ENCODE measurements around the gene PKN2. TPM values are rescaled to one million over a fixed set of nuclear protein-coding genes. Genes with fewer than 3 reads are reported as not detected.

Gene PKN2
- total RNA-seq, 1 experiment from 2014 or later = 32.5 TPM

- Histone ChIP-seq H2BK5ac (ENCODE audit: insufficient read length, low read length) (no peak overlapping the region), H3K18ac (ENCODE audit: insufficient read length, low read depth, low read length) (no peak overlapping the region), H3T11ph (ENCODE audit: low read length) (no peak overlapping the region), H3K27me3 (ENCODE audit: insufficient read depth, low read length) (no peaks in the 10 kb centered on the region), H3K9me3 (ENCODE audit: control insufficient read depth, low read depth, low read length) (no peaks in the 10 kb centered on the region), H3K27ac (ENCODE audit: insufficient read length, low read depth, low read length) (no peak overlapping the region), H2BK12ac (ENCODE audit: insufficient read length, low read depth, low read length) (no peak overlapping the region), H3K14ac (ENCODE audit: insufficient read depth, low read length) (no peak overlapping the region), H3K4me1 (ENCODE audit: insufficient read depth, low read length) (no peaks in the 10 kb centered on the region), H4K8ac (replicated peaks; ENCODE audit: insufficient read length, low read depth, low read length) (no peak overlapping the region), H3K4ac (ENCODE audit: low read depth, low read length) (no peak overlapping the region), H3K79me1 (ENCODE audit: insufficient read depth, low read depth, low read length, poor library complexity, severe bottlenecking) (peaks cover 2% of the 10 kb centered on the region), H4K91ac (ENCODE audit: insufficient read length, low read depth, low read length) (no peak overlapping the region), H3K9ac (ENCODE audit: extremely low read depth, insufficient read length, low read length) (no peak overlapping the region), H3K4me2 (ENCODE audit: insufficient read depth, insufficient read length, low read length) (no peak overlapping the region), H2BK20ac (ENCODE audit: low read depth, low read length, poor library complexity, severe bottlenecking) (no peak overlapping the region), H2BK15ac (ENCODE audit: low read depth, low read length) (no peak overlapping the region), H4K5ac (ENCODE audit: insufficient read length, low read depth, low read length) (no peak overlapping the region), H4K20me1 (ENCODE audit: control insufficient read depth, insufficient read depth, insufficient read length) (no peaks in the 10 kb centered on the region), H3K23me2 (ENCODE audit: insufficient read length, low read depth, low read length, poor library complexity, severe bottlenecking) (no peaks in the 10 kb centered on the region), H2BK120ac (ENCODE audit: low read depth, low read length, poor library complexity, severe bottlenecking) (no peak overlapping the region), H2AFZ (ENCODE audit: low read length) (no peak overlapping the region), H3K23ac (ENCODE audit: insufficient read length, low read depth, low read length) (no peak overlapping the region), H2AK5ac (ENCODE audit: insufficient read length, low read length) (no peak overlapping the region), H3K56ac (ENCODE audit: insufficient read length, low read depth, low read length) (no peak overlapping the region), H3K79me2 (ENCODE audit: insufficient read depth, low read length) (peaks cover 5% of the 10 kb centered on the region; the same call in 1 of the 2 replicates)
- TF ChIP-seq CTCF (conservative IDR thresholded peaks at IDR 0.05) = no peak
- Mint-ChIP-seq H3K27me3 (ENCODE audit: low read depth) (no peaks in the 10 kb centered on the region), H3K9me3 (no peaks in the 10 kb centered on the region), H3K4me1 (peaks cover 21 to 22% of the 10 kb centered on the region in 2 experiments), H3K4me3 (no peak overlapping the region), H3K27ac (peak overlapping the region in 1 of 3 experiments; percentile 33; a peak in 3 of 7 replicates), H3K36me3 (ENCODE audit: insufficient read depth in 1 of 3, low read depth in 3 of 3) (peaks cover 3 to 19% (median 5%) of the 10 kb centered on the region in 3 experiments; a peak in 6 of 7 replicates)
- DNase-seq = no peak
- WGBS (ENCODE audit: extremely low coverage, insufficient read length, low lambda C conversion rate) = no CpG with 5 or more reads among the region's 2 CpGs
Measured at GRCh38 chr1:88698140-88698539, 14.1 kb downstream of the PKN2 start.
